NCI-H1436 treated with DMSO at 0.1 percent for 48 hours (cell line): ENCODE data around the gene TNNT3.

Experiments
- DNase-seq: peaks from one replicate; lab custom pipeline; 2025; lab: John Stamatoyannopoulos, UW

Gene TNNT3

GRCh38 chr11:1896923-1897322 lies 22.6 kb upstream of the TNNT3 start:
- no peak for DNase-seq

GRCh38 chr11:1899090-1899489 lies 20.4 kb upstream of the TNNT3 start:
- no peak for DNase-seq

GRCh38 chr11:1899686-1900085 lies 19.8 kb upstream of the TNNT3 start:
- DNase-seq = no peak

- no peak for DNase-seq
Measured at GRCh38 chr11:1906181-1906580, 13.3 kb upstream of the TNNT3 start.

DNA sequence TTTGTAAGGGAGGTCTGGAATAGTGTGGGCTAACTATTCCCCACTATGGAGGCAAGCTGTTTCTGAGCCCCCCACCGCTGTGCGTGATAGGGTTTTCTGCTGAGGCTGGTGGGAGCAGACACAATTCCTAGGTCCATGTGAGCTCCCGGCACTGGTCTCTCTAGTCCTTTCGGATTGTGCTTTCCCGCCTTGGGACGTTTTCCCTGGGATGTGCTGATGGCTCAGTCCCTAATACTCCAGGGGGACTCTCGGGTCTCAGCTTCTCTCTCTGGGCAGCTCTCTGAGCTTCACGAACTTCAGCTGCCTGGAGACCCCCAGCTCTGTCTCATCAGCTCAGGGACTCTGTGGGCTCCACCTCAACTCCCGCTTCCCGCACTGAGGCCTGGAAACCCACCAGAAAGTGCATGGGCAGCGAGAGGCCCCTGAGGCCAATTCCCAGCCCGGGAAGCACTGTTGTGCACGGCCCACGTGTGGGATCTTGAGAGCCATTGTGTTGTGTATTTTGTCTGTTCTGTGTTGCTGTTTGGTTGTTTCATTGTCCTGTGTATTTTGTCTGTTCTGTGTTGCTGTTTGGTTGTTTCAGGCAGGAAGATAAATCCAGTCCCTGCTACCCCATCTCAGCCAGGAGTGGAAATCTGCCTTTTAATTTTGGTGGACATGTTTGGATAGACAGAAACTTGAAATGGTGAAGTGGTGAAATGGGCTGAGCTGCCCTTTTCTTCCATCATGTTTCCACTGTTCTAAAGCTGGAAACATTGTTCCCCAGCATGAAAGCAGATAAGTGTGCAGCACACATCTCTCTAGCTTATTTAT lies 12.7 kb upstream of the TNNT3 start:
- DNase-seq = no peak

DNA sequence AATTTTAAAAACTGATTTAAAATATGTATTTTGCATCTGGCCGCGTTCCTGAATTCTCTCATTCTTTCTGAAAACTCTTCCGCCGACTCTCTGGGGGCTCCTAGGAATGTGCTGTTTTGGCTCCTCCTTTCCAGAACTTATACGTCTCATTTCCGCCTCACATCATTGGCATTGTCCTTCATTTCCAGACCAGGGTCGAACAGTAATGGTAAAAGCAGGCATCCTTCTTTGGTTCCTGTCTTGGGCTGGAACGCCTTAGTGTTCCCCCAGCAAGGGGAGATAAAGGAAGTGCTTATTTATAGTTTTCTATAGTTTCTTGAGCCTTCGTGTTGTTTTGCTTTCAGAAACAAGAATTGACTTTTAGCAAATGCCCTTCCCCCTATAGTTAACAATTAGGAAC lies 10.9 kb upstream of the TNNT3 start:
- no peak for DNase-seq

DNA sequence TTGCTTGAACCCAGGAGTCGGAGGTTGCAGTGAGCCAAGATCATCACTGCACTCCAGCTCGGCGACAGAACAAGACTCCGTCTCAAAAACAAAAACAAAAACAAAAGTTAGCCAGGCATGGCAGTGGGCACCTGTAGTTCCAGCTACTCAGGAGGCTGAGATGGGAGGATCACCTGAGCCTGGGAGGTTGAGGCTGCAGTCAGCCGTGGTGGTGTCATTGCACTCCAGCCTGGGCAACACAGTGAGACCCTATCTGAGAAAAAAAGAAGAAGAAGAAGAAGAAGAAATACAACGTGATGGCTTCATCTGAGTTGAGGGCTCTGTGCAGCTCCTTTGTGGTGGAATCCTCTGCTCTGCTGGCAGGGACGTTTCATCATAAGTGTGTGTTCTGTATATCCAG lies 10.0 kb upstream of the TNNT3 start:
- DNase-seq = no peak

DNA sequence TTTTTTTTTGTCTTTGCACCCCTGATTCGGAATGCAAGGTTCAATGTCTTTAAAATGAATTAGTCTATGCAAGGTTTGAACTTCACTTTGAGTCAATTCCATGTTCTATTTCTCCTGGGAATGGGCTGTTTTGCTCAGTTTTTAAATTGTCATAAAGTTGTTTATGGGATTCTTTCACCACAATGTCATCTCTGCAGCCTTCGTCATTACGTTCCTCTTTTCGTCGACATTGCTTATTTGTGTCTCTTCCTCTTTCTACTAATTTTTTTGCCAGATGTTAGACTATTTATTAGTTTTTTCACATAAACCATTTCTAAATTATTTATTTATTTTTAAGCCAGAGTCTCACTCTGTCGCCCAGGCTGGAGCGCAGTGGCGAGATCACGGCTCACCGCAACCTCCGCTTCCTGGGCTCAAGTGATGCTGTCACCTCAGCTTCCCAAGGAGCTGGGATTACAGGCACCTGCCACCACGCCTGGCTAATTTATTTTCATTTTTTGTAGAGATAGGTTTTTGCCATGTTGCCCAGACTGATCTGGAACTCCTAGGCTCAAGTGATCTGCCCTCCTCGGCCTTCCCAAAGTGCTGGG lies 7.1 kb upstream of the TNNT3 start:
- DNase-seq = no peak

- no peak for DNase-seq
Measured at GRCh38 chr11:1913271-1914060, 6.0 kb upstream of the TNNT3 start.

- DNase-seq = no peak
Measured at GRCh38 chr11:1915795-1916131, 3.7 kb upstream of the TNNT3 start.

DNA sequence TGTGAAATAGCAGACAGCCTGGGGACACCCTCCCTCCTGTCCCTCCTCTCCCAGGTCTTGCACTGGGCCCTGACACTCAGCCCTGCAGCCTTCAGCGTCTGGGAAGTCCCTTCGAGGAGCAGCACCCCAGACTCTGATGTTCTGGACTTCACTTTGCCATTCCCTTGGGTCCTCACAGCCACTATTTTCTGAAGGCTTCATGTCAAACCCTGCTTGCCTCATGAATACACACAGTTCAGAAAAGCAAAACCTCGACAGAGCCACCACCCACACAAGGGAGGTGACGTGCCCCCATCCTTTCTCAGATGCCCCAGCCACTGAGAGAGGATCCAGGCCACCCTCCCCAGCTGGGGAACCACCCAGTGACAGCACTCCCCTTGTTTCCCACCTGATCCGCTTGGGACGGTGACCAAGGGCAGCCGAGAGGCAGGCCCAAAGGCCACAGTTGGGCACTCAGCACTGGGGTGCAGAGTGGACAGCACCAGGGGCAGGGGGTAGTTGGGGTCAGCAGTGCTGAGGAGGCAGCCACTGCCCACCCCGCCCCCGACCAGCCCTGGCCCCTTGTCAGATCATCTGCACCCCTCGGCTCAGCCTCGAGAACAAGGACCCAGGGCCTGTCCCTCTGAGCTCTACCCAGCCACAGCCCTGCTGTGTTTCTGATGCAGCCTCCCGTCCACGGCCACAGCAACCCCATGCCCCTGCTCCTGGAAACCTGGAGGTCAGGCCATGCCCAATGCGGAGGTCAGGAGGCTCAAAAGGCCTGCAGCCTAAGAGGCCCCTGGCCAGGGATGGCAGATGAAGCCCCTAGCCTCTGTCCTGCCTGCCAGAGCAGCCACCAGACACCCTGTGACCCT lies 3.1 kb upstream of the TNNT3 start:
- DNase-seq = no peak

- no peak for DNase-seq
Measured at GRCh38 chr11:1916986-1917522, 2.4 kb upstream of the TNNT3 start.

GRCh38 chr11:1917523-1918435 lies 1.7 kb upstream of the TNNT3 start:
- DNase-seq = no peak

DNA sequence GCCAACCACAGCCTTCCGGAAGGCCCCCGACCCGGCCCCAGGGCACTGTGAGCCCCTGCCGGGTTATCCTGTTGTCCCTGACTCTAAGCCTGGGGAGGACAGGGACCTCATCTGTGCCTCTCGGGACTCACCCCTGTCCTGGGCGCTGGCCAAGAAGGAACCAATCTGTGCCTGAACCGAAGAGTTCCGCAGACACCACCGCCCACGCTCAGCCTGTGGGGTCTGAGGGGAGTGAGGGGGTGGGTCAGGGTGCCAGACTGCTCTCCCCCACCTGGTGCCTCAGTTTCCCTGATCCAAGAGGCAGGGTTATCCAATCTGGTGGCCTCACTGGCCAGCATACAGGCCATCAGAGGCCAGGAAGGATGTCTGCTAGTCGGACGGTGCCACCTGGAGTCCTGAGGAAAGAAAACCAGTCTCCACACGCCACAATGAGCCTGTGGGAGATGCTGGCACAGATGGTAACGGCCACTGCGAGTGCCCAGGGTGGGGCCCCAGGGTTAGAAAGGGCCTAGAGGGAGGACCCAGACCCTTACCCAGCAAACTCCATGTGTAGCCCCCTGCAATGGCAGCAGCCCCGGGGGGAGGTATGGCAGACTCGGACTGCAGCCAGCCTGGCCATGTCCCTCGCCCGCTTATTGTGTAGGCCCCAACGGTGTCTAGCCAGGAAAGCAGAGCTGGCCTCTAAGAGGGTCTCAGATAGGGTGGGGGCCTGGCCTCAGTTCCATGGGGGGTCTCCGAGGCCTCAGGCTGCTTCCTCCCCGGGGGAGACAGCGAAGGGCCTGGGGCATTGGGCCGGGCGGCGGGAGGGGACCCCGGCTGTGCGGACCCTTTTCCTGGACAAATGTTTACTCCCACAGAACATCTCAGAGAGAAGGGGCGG lies 827 bp upstream of the TNNT3 start:
- no peak for DNase-seq

GRCh38 chr11:1920128-1920908 lies 815 bp downstream of the TNNT3 start:
- no peak for DNase-seq

DNA sequence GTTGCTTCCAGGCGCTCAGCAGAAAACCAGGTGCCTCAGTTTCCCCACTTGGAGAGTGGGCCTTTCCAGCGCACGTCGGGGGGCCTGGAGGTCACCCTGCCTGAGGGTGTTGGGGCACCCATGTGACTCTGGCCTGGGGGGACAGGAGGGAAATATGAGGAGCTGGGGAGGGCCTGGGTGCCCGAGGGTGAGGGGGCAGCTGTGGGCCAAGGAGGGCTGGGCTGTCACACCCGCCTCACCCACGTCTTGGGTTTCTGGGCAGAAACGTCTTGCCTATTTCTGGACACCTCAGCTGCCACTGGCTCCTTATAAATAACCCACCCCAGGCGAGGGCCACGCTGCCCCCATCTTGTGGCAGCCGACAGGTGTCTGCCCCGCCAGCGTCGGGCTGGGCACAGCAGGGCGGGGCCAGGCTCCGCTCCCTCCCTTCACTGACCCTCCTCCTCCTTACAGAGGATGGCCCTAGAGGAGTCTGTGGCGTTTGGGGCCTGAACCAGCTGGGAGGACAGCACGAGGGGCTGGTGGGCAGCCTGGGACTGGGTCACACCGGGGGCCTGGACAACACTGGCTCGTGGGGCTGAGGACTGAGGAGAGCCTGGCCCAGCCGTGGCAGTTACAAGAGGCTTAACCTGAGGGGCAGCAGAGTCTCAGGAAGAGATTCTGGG lies 1.5 kb downstream of the TNNT3 start:
- no peak for DNase-seq

GRCh38 chr11:1921574-1922141 lies 2.2 kb downstream of the TNNT3 start:
- DNase-seq = no peak

DNA sequence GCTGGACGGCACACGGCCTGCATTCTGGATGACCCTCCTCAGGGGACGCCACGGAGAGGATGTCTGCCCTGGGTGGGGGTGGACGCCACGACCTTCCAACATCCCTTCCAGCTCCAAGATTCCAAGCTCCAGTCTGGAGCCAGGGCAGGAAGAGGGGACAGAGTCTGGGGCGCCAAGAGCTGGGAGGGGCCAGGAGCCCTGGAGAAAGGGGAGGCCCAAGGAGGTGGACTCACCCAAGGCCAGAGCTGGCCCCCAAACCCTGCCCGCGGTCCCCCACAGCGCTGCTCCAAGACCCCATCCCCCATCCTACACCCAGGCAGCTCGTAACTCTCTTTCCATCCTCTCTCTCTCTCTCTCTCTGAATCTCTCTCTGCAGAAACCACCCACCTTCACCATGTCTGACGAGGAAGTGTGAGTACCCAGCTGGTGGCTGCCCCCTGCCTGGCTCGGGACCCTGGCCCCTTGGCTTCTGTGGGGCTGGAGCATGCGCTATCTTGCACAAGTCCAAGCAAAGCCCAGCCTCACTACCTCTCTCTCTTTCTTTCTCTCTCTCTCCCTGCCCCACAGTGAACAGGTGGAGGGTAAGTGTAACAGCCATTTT lies 3.1 kb downstream of the TNNT3 start:
- no peak for DNase-seq
